DOHH2 (cell line): Measurements from ENCODE around the gene FNBP1L.
"Not testable (repeated sequence)": the region's sequence is repeated elsewhere in the genome, so short reads cannot be mapped to it uniquely, and the experiment has no call there.

Source experiments
- H3F3A ChIP-seq: fragments of 200-600 bp; sonication (generic), shearing (Covaris generic); 2 replicates; pipeline ENCODE4 v1.6.0; 2016; ENCODE audit warnings: antibody characterized with exemption, mild to moderate bottlenecking; ENCODE audit not compliant: control insufficient read depth, insufficient read depth
- H3K27ac ChIP-seq: fragments of 200-600 bp; sonication (generic); 2 replicates; pipeline ENCODE4 v1.5.1; 2014; ENCODE audit warnings: low read depth, mild to moderate bottlenecking, low read length, moderate library complexity
- H3K27me3 ChIP-seq: fragments of 200-600 bp; sonication (generic); 2 replicates; pipeline ENCODE4 v1.6.1; 2014; ENCODE audit warnings: mild to moderate bottlenecking, low read length, mixed read lengths; ENCODE audit not compliant: control insufficient read depth
- H3K36me3 ChIP-seq: fragments of 200-600 bp; sonication (generic); 2 replicates; pipeline ENCODE4 v1.6.1; 2014; ENCODE audit warnings: mild to moderate bottlenecking, low read length, moderate library complexity, mixed read lengths; ENCODE audit not compliant: control insufficient read depth
- H3K4me1 ChIP-seq: fragments of 200-600 bp; sonication (generic); 2 replicates; pipeline ENCODE4 v1.6.1; 2014; ENCODE audit warnings: mild to moderate bottlenecking, low read length, mixed read lengths; ENCODE audit not compliant: control insufficient read depth
- H3K4me2 ChIP-seq: fragments of 200-600 bp; sonication (generic); 2 replicates; pipeline ENCODE4 v1.6.0; 2014; ENCODE audit warnings: mild to moderate bottlenecking, low read length, moderate library complexity
- H3K4me3 ChIP-seq: fragments of 200-600 bp; sonication (generic); 2 replicates; pipeline ENCODE4 v1.5.1; 2014; ENCODE audit warnings: mild to moderate bottlenecking, low read length, mixed read lengths
- H3K79me2 ChIP-seq: fragments of 200-600 bp; sonication (generic); 2 replicates; pipeline ENCODE4 v1.6.1; 2014; ENCODE audit warnings: mild to moderate bottlenecking, low read length, mixed read lengths; ENCODE audit not compliant: control insufficient read depth
- H3K9me2 ChIP-seq: fragments of 200-600 bp; sonication (generic); replicated peaks from 2 replicates; pipeline ENCODE4 v1.6.1; 2014; ENCODE audit warnings: mild to moderate bottlenecking, low read length, mixed read lengths; ENCODE audit not compliant: control insufficient read depth
- H3K9me3 ChIP-seq: fragments of 200-600 bp; sonication (generic); 2 replicates; pipeline ENCODE4 v1.6.1; 2014; ENCODE audit warnings: antibody characterized with exemption, low read length, mixed read lengths; ENCODE audit not compliant: control insufficient read depth, insufficient read depth
- H4K20me1 ChIP-seq: fragments of 200-600 bp; sonication (generic); 2 replicates; pipeline ENCODE4 v1.6.0; 2014; ENCODE audit warnings: low read depth, mild to moderate bottlenecking, antibody characterized with exemption, low read length, moderate library complexity; ENCODE audit not compliant: control insufficient read depth, insufficient read depth
- EZH2phosphoT487 ChIP-seq: fragments of 200-600 bp; sonication (generic); IDR thresholded peaks from 2 replicates; pipeline ENCODE4 v1.6.1; 2017; ENCODE audit warnings: borderline replicate concordance, mild to moderate bottlenecking, antibody characterized with exemption, low read length, moderate library complexity, mixed read lengths
- TF ChIP-seq, protein P1 (sequence below): fragments of 200-600 bp; sonication (generic); IDR thresholded peaks from one replicate; pipeline ENCODE4 v1.5.1; 2014; ENCODE audit warnings: antibody characterized with exemption, mild to moderate bottlenecking, low read depth, low read length; ENCODE audit not compliant: poor library complexity, severe bottlenecking

FNBP1L gene

DNA sequence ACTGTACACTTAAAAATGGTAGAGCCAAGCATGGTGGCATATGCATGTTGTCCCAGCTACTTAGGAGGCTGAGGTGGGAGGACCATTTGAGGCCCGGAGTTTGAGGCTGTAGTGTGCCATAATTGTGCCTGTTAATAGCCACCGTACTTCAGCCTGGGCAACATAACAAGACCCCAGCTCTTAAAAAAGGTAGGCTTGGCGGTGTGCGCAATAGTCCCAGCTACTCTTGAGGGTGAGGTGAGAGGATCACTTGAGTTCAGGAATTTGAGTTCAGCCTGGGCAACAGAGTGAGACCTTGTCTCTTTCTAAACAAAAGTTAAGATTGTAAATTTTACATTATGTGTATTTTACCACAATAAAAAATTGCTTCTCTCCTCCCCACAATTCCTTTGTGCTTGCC lies 19.7 kb downstream of the FNBP1L start:
- no peaks in the 10 kb centered on the region for H3F3A ChIP-seq
- H3K9me3 ChIP-seq: no peaks in the 10 kb centered on the region
- no peaks in the 10 kb centered on the region for H3K36me3 ChIP-seq
- H3K4me1 ChIP-seq: no peaks in the 10 kb centered on the region
- no peaks in the 10 kb centered on the region for H4K20me1 ChIP-seq
- H3K79me2 ChIP-seq: no peaks in the 10 kb centered on the region
- H3K4me3 ChIP-seq: no peak overlapping the region
- H3K27ac ChIP-seq: no peak overlapping the region
- H3K9me2 ChIP-seq: no peaks in the 10 kb centered on the region
- H3K27me3 ChIP-seq: no peaks in the 10 kb centered on the region
- no peak overlapping the region for H3K4me2 ChIP-seq
- TF ChIP-seq EZH2phosphoT487: no peak
- TF ChIP-seq, protein P1, sequence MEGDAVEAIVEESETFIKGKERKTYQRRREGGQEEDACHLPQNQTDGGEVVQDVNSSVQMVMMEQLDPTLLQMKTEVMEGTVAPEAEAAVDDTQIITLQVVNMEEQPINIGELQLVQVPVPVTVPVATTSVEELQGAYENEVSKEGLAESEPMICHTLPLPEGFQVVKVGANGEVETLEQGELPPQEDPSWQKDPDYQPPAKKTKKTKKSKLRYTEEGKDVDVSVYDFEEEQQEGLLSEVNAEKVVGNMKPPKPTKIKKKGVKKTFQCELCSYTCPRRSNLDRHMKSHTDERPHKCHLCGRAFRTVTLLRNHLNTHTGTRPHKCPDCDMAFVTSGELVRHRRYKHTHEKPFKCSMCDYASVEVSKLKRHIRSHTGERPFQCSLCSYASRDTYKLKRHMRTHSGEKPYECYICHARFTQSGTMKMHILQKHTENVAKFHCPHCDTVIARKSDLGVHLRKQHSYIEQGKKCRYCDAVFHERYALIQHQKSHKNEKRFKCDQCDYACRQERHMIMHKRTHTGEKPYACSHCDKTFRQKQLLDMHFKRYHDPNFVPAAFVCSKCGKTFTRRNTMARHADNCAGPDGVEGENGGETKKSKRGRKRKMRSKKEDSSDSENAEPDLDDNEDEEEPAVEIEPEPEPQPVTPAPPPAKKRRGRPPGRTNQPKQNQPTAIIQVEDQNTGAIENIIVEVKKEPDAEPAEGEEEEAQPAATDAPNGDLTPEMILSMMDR: no peak

DNA sequence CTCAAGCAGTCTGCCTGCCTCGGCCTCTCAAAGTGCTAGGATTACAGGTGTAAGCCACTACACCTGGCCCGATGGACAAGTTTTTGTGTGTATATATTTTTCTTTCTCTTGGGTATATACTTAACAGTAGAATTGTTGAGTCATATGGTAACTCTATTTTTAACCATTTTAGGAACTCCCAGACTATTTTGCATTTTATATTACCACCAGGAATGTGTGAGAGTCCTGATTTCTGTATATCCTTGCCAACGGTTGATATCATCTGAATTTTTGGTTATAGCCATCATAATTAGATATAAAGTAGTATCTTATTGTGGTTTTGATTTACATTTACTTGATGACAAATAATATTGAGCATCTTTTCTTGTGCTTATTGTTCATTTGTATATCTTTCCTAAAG lies 20.7 kb downstream of the FNBP1L start:
- no peaks in the 10 kb centered on the region for H3K36me3 ChIP-seq
- H3K4me1 ChIP-seq: no peaks in the 10 kb centered on the region
- H3K79me2 ChIP-seq: no peaks in the 10 kb centered on the region
- H4K20me1 ChIP-seq: no peaks in the 10 kb centered on the region
- no peaks in the 10 kb centered on the region for H3K27me3 ChIP-seq
- no peaks in the 10 kb centered on the region for H3K9me2 ChIP-seq
- TF ChIP-seq EZH2phosphoT487: no peak
- TF ChIP-seq, protein P1: no peak
- no peaks in the 10 kb centered on the region for H3K9me3 ChIP-seq
- H3K27ac ChIP-seq: no peak overlapping the region
- H3F3A ChIP-seq: no peaks in the 10 kb centered on the region
- no peak overlapping the region for H3K4me3 ChIP-seq
- no peak overlapping the region for H3K4me2 ChIP-seq

DNA sequence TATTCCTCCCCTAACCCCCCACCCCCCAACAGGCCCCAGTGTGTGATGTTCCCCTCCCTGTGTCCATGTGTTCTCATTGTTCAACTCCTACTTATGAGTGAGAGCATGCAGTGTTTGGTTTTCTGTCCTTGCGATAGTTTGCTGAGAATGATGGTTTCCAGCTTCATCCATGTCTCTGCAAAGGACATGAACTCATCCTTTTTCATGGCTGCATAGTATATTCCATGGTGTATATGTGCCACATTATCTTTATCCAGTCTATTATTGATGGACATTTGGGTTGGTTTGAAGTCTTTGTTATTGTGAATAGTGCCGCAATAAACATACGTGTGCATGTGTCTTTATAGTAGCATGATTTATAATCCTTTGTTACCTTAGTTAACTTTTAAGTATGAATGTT lies 21.3 kb downstream of the FNBP1L start:
- H3K27ac ChIP-seq, H3K27me3 ChIP-seq, H4K20me1 ChIP-seq, H3F3A ChIP-seq, H3K4me1 ChIP-seq, H3K9me2 ChIP-seq, H3K9me3 ChIP-seq, H3K4me2 ChIP-seq, H3K79me2 ChIP-seq, H3K4me3 ChIP-seq, H3K36me3 ChIP-seq: not testable (repeated sequence)

DNA sequence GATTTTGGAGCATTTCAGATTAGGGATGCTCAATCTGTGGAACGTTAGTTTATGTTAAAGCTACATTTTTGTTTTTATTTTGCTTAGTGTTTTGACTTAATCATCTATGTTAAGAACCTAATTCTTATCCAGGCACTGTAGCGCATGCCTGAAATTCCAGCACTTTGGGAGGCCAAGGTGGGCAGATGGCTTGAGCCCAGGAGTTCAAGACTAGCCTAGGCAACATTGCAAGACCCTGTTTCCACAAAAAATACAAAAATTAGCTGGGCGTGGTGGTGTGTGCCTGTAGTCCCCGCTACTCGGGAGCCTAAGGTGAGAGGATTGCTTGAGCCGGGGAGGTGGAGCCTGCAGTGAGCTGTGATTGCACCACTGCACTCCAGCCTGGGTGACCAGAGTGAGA lies 23.4 kb downstream of the FNBP1L start:
- H3K9me2 ChIP-seq: no peaks in the 10 kb centered on the region
- no peaks in the 10 kb centered on the region for H3K9me3 ChIP-seq
- TF ChIP-seq, protein P1: no peak
- no peak overlapping the region for H3K4me2 ChIP-seq
- no peak overlapping the region for H3K27ac ChIP-seq
- H3K4me3 ChIP-seq: no peak overlapping the region
- no peaks in the 10 kb centered on the region for H3K4me1 ChIP-seq
- no peaks in the 10 kb centered on the region for H3F3A ChIP-seq
- H3K36me3 ChIP-seq: no peaks in the 10 kb centered on the region
- H3K79me2 ChIP-seq: no peaks in the 10 kb centered on the region
- H3K27me3 ChIP-seq: no peaks in the 10 kb centered on the region
- H4K20me1 ChIP-seq: no peaks in the 10 kb centered on the region
